Naive B cell (primary cell): ENCODE data around the gene KCTD13. TPM values are rescaled to one million over a fixed set of nuclear protein-coding genes. Genes with fewer than 3 reads are reported as not detected.

Experiments
- ATAC-seq, 2 donors: fragments of 150-1000 bp; cut with Tn5 transposase; 2 replicates each; pipeline ENCODE4 v1.10.0; 2021; ENCODE audit warnings: low read depth in 2 of 2, mild to moderate bottlenecking in 2 of 2, moderate library complexity in 2 of 2
- DNase-seq: peaks from one replicate; pipeline ENCODE4 v3.0.0; 2022
- H3K27ac Mint-ChIP-seq, 6 donors: one replicate each; pipeline ENCODE4 v1.8.0; 2020 to 2022; ENCODE audit warnings: mild to moderate bottlenecking in 6 of 6, mixed read lengths in 6 of 6, moderate library complexity in 5 of 6, inconsistent platforms in 2 of 6
- H3K27me3 Mint-ChIP-seq, 3 donors: one replicate each; pipeline ENCODE4 v1.8.0; 2021 to 2022; ENCODE audit warnings: mixed read lengths in 3 of 3, mild to moderate bottlenecking in 1 of 3
- H3K36me3 Mint-ChIP-seq, 2 donors: one replicate each; pipeline ENCODE4 v1.8.0; 2020 to 2022; ENCODE audit warnings: mixed read lengths in 2 of 2, inconsistent platforms in 1 of 2, mild to moderate bottlenecking in 1 of 2
- H3K4me1 Mint-ChIP-seq, 3 donors: one replicate each; pipeline ENCODE4 v1.8.0; 2020 to 2022; ENCODE audit warnings: mixed read lengths in 3 of 3, inconsistent platforms in 1 of 3, mild to moderate bottlenecking in 1 of 3, moderate library complexity in 1 of 3
- H3K4me3 Mint-ChIP-seq, 8 donors: one replicate each; pipeline ENCODE4 v1.8.0; 2020 to 2022; ENCODE audit warnings: mild to moderate bottlenecking in 8 of 8, mixed read lengths in 8 of 8, moderate library complexity in 8 of 8, inconsistent platforms in 2 of 8
- H3K9me3 Mint-ChIP-seq, 7 donors: one replicate each; pipeline ENCODE4 v1.8.0; 2020 to 2022; ENCODE audit warnings: mixed read lengths in 7 of 7, mild to moderate bottlenecking in 5 of 7, inconsistent platforms in 2 of 7, moderate library complexity in 1 of 7
- polyA plus RNA-seq, 6 donors: library from polyadenylated mRNA; unstranded; fragments of 300-500 nt; fragmentation: Illumina TruSeq; gene quantifications; one replicate each; pipeline ENCODE4 v1.2.3, GENCODE V29; 2021; ENCODE audit warnings: low read depth in 6 of 6

The KCTD13 gene
- polyA plus RNA-seq, 6 donors from 2014 or later = 7.4 to 19.0 (median 10.4) TPM

- Mint-ChIP-seq H3K9me3 (no peaks in the 10 kb centered on the region), H3K27me3 (no peaks in the 10 kb centered on the region), H3K36me3 (no peaks in the 10 kb centered on the region), H3K27ac (peak overlapping the region; percentile 4 to 98 (median 93)), H3K4me1 (peaks cover 21 to 40% (median 37%) of the 10 kb centered on the region in 3 donors), H3K4me3 (peak overlapping the region; percentile 87 to 99 (median 96))
- ATAC-seq (no peak), DNase-seq (no peak)
Observed at GRCh38 chr16:29927070-29927905, 1.3 kb upstream of the KCTD13 start.

- peak overlapping the region; percentile 87 to 99 (median 96) for H3K4me3 Mint-ChIP-seq
- no peaks in the 10 kb centered on the region for H3K9me3 Mint-ChIP-seq
- DNase-seq (no peak), ATAC-seq (no peak)
- peaks cover 21 to 42% (median 37%) of the 10 kb centered on the region in 3 donors for H3K4me1 Mint-ChIP-seq
- H3K27ac Mint-ChIP-seq = peak overlapping the region; percentile 89 to 99 (median 98)
- no peaks in the 10 kb centered on the region for H3K36me3 Mint-ChIP-seq
- no peaks in the 10 kb centered on the region for H3K27me3 Mint-ChIP-seq
Observed at GRCh38 chr16:29926711-29927052, 656 bp upstream of the KCTD13 start.

GRCh38 chr16:29925105-29925756 is 795 bp downstream of the KCTD13 start:
- peaks cover 28 to 42% (median 37%) of the 10 kb centered on the region in 3 donors for H3K4me1 Mint-ChIP-seq
- no peaks in the 10 kb centered on the region for H3K9me3 Mint-ChIP-seq
- peak overlapping the region; percentile 87 to 98 (median 95) for H3K4me3 Mint-ChIP-seq
- ATAC-seq (no peak), DNase-seq (no peak)
- H3K36me3 Mint-ChIP-seq = peaks cover 11 to 12% of the 10 kb centered on the region in 2 donors
- peak overlapping the region; percentile 50 to 91 (median 88) for H3K27ac Mint-ChIP-seq
- no peaks in the 10 kb centered on the region for H3K27me3 Mint-ChIP-seq

- Mint-ChIP-seq H3K9me3 (no peaks in the 10 kb centered on the region), H3K27ac (peak overlapping the region in 1 of 6 donors; percentile 29), H3K4me1 (peaks cover 28 to 42% (median 37%) of the 10 kb centered on the region in 3 donors), H3K36me3 (peaks cover 11 to 13% of the 10 kb centered on the region in 2 donors), H3K4me3 (peak overlapping the region in 3 of 8 donors; percentile 15 to 93 (median 37)), H3K27me3 (no peaks in the 10 kb centered on the region)
- ATAC-seq (no peak), DNase-seq (no peak)
Observed at GRCh38 chr16:29922986-29923501, 3.0 kb downstream of the KCTD13 start.

- peaks cover 11 to 13% of the 10 kb centered on the region in 2 donors for H3K36me3 Mint-ChIP-seq
- H3K4me3 Mint-ChIP-seq = peak overlapping the region in 2 of 8 donors; percentile 32 to 93
- H3K27me3 Mint-ChIP-seq = no peaks in the 10 kb centered on the region
- no peak overlapping the region for H3K27ac Mint-ChIP-seq
- H3K4me1 Mint-ChIP-seq = peaks cover 28 to 36% (median 29%) of the 10 kb centered on the region in 3 donors
- DNase-seq (no peak), ATAC-seq (no peak)
- no peaks in the 10 kb centered on the region for H3K9me3 Mint-ChIP-seq
Observed at GRCh38 chr16:29922326-29922725, 3.7 kb downstream of the KCTD13 start.

GRCh38 chr16:29921034-29921385 is 5.0 kb downstream of the KCTD13 start:
- no peaks in the 10 kb centered on the region for H3K27me3 Mint-ChIP-seq
- no peak for ATAC-seq
- peak overlapping the region in 2 of 6 donors; percentile 16 to 62 for H3K27ac Mint-ChIP-seq
- peaks cover 11 to 13% of the 10 kb centered on the region in 2 donors for H3K36me3 Mint-ChIP-seq
- no peak for DNase-seq
- H3K9me3 Mint-ChIP-seq = no peaks in the 10 kb centered on the region
- H3K4me1 Mint-ChIP-seq = peaks cover 16 to 23% (median 21%) of the 10 kb centered on the region in 3 donors
- peak overlapping the region in 1 of 8 donors; percentile 36 for H3K4me3 Mint-ChIP-seq

GRCh38 chr16:29920288-29921033 is 5.6 kb downstream of the KCTD13 start:
- peak overlapping the region in 2 of 8 donors; percentile 36 to 45 for H3K4me3 Mint-ChIP-seq
- ATAC-seq (no peak), DNase-seq (no peak)
- H3K9me3 Mint-ChIP-seq = no peaks in the 10 kb centered on the region
- peaks cover 11 to 13% of the 10 kb centered on the region in 2 donors for H3K36me3 Mint-ChIP-seq
- H3K27me3 Mint-ChIP-seq = no peaks in the 10 kb centered on the region
- peak overlapping the region in 1 of 6 donors; percentile 32 for H3K27ac Mint-ChIP-seq
- peaks cover 14 to 22% (median 20%) of the 10 kb centered on the region in 3 donors for H3K4me1 Mint-ChIP-seq

GRCh38 chr16:29916979-29917378 is 9.0 kb downstream of the KCTD13 start:
- no peak for ATAC-seq
- H3K4me3 Mint-ChIP-seq = no peak overlapping the region

GRCh38 chr16:29915590-29916247 is 10.3 kb downstream of the KCTD13 start:
- Mint-ChIP-seq H3K36me3 (peaks cover 5 to 6% of the 10 kb centered on the region in 2 donors), H3K27ac (peak overlapping the region in 1 of 6 donors; percentile 63), H3K9me3 (no peaks in the 10 kb centered on the region), H3K4me1 (peaks cover 0 to 2% (median 0%) of the 10 kb centered on the region in 3 donors), H3K27me3 (no peaks in the 10 kb centered on the region), H3K4me3 (peak overlapping the region in 1 of 8 donors; percentile 15)
- no peak for DNase-seq
- no peak for ATAC-seq

More at GRCh38 chr16:29916979-29917378, 9.0 kb downstream of the KCTD13 start:
- DNase-seq = no peak
- H3K27ac Mint-ChIP-seq = peak overlapping the region in 1 of 6 donors; percentile 54
- no peaks in the 10 kb centered on the region for H3K9me3 Mint-ChIP-seq
- peaks cover 11 to 13% of the 10 kb centered on the region in 2 donors for H3K36me3 Mint-ChIP-seq
- no peaks in the 10 kb centered on the region for H3K27me3 Mint-ChIP-seq
- H3K4me1 Mint-ChIP-seq = peaks cover 0 to 7% (median 0%) of the 10 kb centered on the region in 3 donors

GRCh38 chr16:29913514-29913913 is 12.5 kb downstream of the KCTD13 start:
- Mint-ChIP-seq H3K27ac (no peak overlapping the region), H3K36me3 (no peaks in the 10 kb centered on the region), H3K27me3 (no peaks in the 10 kb centered on the region), H3K9me3 (no peaks in the 10 kb centered on the region), H3K4me3 (no peak overlapping the region), H3K4me1 (peaks cover 0 to 8% (median 7%) of the 10 kb centered on the region in 3 donors)
- DNase-seq = no peak
- ATAC-seq = no peak

- Mint-ChIP-seq H3K27me3 (no peaks in the 10 kb centered on the region), H3K4me1 (peaks cover 4 to 9% (median 8%) of the 10 kb centered on the region in 3 donors), H3K36me3 (peaks cover 0 to 4% of the 10 kb centered on the region in 2 donors), H3K4me3 (no peak overlapping the region), H3K9me3 (no peaks in the 10 kb centered on the region), H3K27ac (peak overlapping the region in 1 of 6 donors; percentile 30)
- DNase-seq = no peak
- ATAC-seq = no peak
Observed at GRCh38 chr16:29912087-29912486, 13.9 kb downstream of the KCTD13 start.

GRCh38 chr16:29911676-29912010 is 14.4 kb downstream of the KCTD13 start:
- H3K9me3 Mint-ChIP-seq = no peaks in the 10 kb centered on the region
- H3K4me1 Mint-ChIP-seq = peaks cover 4 to 9% (median 8%) of the 10 kb centered on the region in 3 donors
- DNase-seq (no peak), ATAC-seq (no peak)
- no peak overlapping the region for H3K27ac Mint-ChIP-seq
- no peak overlapping the region for H3K4me3 Mint-ChIP-seq
- H3K36me3 Mint-ChIP-seq = peaks cover 0 to 4% of the 10 kb centered on the region in 2 donors
- H3K27me3 Mint-ChIP-seq = no peaks in the 10 kb centered on the region
